ENCODE measurements around the gene STRBP. TPM values are rescaled to one million over a fixed set of nuclear protein-coding genes. Genes with fewer than 3 reads are reported as not detected.
"Not testable (repeated sequence)": the region's sequence is repeated elsewhere in the genome, so short reads cannot be mapped to it uniquely, and the experiment has no call there.

The STRBP gene
- polyA plus RNA-seq, 3 donors: 47.6 to 59.4 (median 52.2) TPM

DNA sequence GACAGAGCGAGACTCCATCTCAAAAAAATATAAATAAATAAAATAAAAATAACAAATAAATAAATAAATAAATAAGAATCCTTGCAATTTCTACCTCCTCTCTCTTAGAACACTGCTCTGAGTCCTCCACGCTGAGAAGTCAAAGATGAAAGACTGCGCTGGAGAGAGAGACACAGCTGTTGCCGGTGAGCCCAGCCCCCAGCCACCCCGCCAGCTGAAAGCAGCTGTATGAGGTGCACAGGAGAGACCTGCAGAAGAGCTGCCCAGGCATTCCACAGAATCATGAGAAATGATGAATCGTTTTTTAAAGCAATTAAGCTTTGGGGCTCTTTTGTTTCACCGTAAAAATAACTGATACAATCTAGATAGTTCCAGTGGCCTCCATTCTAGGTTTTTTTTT, 16.3 kb upstream of the STRBP start:
- DNase-seq: no peak

DNA sequence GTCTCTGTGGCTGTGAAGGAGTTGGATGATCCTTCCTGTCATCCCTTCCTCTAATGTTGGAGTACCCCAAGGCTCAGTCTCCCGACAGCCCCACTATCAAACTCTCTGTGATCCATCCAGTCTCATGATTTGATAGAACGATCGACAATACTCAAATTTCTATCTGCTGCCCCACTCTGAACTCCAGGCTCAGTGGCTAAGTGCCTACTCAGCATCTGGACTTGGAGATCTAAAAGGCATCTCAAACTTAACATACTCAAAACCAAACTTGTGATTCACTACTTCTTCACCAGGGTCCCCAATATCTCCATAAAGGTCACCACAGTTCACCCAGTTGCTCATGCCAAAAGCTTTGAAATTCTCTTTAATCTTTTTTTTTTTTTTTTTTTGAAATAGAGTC, 15.1 kb upstream of the STRBP start:
- no peak for DNase-seq

DNA sequence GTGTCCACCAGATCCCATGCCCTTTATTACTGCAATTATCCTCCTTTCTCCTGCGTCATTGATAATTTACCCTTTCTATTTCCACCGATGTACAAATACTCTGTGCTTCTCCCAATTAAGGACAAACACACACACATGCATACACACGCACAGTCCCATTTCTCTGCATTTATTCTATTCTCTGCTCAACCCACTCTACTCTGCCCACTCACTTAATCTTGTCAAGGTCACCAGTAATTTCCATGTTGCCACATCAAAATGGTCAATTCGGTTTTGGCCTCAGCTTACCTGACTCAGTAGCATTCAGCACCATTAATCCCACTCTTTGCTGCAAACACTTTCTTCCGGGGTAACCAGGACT, 14.6 kb upstream of the STRBP start:
- DNase-seq: no peak

- DNase-seq: no peak
Observed at GRCh38 chr9:123282362-123283047, 14.1 kb upstream of the STRBP start.

GRCh38 chr9:123281659-123282350, 13.4 kb upstream of the STRBP start:
- DNase-seq: no peak

DNA sequence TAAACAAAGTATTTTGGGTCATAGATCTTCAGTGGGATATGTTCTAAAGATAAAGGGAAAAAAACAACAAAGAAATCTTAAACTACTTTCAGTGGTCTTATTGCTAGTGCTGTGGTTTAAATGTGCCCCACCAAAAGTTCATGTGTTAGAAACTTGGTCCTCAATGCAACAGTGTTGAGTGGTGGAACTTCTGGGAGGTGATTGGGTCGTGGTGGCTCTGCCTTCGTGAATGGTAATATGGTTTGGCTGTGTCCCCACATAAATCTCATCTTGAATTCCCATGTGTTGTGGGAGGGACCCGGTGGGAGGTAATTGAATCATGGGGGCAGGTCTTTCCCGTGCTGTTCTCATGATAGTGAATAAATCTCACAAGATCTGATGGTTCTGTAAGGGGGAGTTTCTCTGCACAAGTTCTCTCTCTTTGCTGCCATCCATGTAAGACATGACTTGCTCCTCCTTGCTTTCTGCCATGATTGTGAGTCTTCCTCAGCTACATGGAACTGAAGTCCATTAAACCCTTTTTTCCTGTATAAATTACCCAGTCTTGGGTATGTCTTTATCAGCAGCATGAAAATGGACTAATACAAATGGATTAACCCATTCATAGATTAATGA, 10.6 kb upstream of the STRBP start:
- DNase-seq: not testable (repeated sequence)

- no peak for DNase-seq
Observed at GRCh38 chr9:123278361-123278760, 10.0 kb upstream of the STRBP start.

- DNase-seq: no peak
Observed at GRCh38 chr9:123276551-123276950, 8.2 kb upstream of the STRBP start.

GRCh38 chr9:123271133-123271532, 2.7 kb upstream of the STRBP start:
- DNase-seq: not testable (repeated sequence)

DNA sequence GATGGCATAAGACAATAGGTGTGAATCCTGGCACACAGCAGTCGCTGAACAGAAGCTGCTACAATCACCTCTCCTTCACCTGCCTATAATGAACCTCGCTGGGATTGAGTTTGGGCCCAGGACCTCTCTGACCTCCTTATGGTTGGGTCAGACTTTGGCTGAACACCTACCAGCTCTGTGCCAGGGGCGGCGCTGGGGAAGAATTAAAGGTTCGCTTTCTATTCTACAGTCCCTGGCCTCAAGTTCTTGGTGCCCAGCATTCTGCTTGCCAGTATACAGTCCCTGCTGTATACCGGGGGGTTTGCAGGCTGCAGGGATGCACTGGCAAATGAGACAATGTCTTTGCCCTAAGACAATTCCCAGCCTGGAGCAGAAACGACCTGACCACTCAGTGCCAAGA, 895 bp upstream of the STRBP start:
- DNase-seq: no peak

GRCh38 chr9:123268199-123268464, 254 bp downstream of the STRBP start:
- DNase-seq: no peak

DNA sequence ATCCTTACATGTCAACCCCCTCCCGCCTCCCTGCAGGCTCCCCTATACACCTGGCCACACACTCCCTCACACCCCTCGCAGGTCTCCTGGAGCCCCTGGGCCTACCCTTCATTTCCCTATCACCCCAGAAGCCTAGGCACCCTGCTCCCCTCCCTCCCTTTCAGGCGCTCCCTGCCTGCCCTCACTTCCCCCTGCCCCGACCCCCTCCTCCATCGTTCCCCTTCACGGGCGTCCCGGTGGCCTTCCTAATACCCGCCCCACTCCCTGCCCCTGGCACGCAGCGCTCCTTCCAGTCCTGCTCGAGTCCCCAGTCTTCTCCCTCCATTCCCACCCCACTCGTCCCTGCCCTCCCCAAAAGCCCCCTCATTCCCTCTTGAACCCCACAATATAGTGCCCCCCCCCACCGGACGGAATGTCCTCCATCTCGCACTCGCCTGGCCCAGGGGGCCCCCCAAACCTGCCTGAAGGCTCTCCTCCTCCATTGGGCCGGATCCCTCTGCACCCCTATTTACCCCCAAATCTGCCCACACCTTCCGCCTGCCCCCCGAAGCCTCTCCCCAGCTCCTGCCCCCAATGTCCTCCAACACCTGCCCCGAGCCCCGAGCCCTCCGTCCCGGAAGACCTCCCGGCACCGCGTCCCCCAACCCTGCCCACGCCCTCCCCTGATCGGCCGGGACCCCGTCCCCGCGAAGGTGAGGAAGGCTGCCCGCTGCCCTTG, 746 bp downstream of the STRBP start:
- DNase-seq: no peak

- no peak for DNase-seq
Observed at GRCh38 chr9:123266655-123267399, 1.6 kb downstream of the STRBP start.

DNA sequence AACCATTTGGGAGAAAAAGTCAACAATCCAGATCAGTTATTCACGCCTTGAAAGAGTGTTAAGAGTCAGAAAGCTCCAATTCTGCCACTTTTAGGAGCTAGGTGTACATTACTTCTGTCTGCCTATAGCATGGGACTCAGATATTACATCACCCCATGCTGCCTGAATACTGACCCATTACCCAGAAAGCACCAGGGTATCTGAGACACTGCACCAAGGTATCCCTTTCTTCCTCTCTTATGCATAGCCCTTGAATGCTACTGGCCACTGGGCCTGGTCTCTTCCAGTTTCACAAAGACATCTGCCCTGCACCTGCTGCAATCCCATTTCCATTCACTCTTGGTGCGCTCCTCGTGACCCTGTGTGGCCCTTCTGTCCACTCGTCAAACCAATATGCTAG, 2.6 kb downstream of the STRBP start:
- no peak for DNase-seq

GRCh38 chr9:123263227-123263626, 5.2 kb downstream of the STRBP start:
- no peak for DNase-seq

DNA sequence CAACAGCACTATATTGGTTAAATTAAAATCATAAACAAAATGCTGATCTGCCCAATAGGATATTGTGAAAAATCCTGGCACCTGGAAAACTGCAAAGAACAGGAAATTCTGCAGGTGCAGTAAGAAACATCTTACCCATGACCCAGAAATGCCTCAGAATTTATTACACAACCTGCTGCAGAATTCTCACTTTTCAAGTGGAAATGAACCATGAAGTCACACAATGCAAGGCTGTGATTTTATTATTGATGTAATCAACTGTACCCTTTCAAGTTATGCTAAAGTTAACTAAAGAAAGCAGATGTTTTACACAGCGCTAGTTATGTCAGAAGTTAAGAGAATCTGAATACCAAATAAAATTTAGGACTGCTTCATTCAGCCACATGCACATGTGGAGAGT, 6.0 kb downstream of the STRBP start:
- no peak for DNase-seq

DNA sequence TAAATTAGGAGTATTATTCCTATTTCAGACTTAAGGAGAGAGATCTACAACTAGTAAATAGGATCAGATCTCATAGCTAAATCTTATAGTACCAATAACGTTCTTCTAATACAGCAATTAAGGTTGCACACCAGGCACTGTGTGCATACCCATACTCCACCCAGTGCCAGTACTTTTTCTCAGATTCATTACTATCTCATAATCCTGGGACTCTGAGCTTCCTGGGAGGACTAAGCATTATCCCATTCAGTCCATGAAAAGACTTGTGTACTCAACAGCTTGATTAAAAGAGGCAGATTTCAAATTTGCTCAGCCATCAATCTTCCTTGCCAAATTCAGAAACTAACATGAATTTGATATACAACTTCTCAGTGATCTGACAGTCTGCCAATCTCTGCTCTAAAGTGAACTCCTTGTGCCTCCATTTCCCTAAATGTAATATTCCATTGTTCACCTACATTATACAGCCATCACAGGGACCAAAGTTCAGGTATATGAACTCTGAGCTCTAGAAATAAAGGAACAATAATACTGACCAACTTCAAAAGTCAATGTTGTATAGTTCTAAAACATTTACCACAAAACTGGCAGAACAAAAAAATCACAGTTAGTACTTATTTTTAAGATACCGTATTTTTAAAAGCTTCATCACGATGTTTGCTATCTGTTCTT, 7.2 kb downstream of the STRBP start:
- DNase-seq: no peak

- no peak for DNase-seq
Observed at GRCh38 chr9:123260340-123260739, 8.0 kb downstream of the STRBP start.

- DNase-seq: no peak
Observed at GRCh38 chr9:123257276-123257675, 11.1 kb downstream of the STRBP start.

GRCh38 chr9:123255718-123256117, 12.7 kb downstream of the STRBP start:
- no peak for DNase-seq

GRCh38 chr9:123253204-123253603, 15.2 kb downstream of the STRBP start:
- DNase-seq: no peak

DNA sequence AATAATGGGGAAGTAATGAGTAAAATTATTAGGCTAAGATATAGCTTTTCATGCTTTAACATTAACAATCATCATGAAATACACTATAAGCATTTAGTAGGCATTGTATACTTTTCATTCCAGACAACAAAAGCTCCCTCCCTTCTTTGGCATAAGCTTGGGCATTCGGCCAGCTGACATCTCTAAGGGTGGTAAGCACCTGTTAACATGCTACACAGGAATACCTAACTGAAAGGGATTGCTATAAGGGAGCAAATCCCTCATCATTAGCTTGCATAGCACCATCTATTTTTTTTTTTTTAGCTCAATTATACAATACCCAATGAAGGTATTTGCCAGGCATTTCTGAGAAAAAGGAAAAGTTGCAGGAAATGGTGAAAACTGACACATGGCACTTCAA, 16.6 kb downstream of the STRBP start:
- no peak for DNase-seq

Data from renal pelvis (tissue), 4 donors.